ENCODE results near the gene CAMSAP1.

- TF ChIP-seq CTCF (IDR thresholded peaks at IDR 0.05) (no peak), POLR2A (IDR thresholded peaks at IDR 0.05) (no peak)
Measured at GRCh38 chr9:135882011-135882410, 25.3 kb downstream of the CAMSAP1 start.
